Mammary epithelial cell (primary cell): ENCODE measurements around the gene WASL.

ENCODE experiments used
- EZH2 ChIP-seq: IDR thresholded peaks from 2 replicates; pipeline ENCODE4 v1.6.1; 2012; ENCODE audit warnings: low read length, inconsistent platforms, borderline replicate concordance
- TF ChIP-seq, protein P1 (sequence below), 2 donors: IDR thresholded peaks in 1 of 2; conservative IDR thresholded peaks in 1 of 2; 2 replicates each; pipeline ENCODE4 v1.5.1; 2011 to 2012; ENCODE audit warnings: inconsistent platforms in 2 of 2, low read length in 2 of 2, mild to moderate bottlenecking in 2 of 2, control low read depth in 1 of 2, low read depth in 1 of 2; ENCODE audit not compliant: insufficient read depth in 1 of 2; ENCODE audit errors: extremely low read depth in 1 of 2

DNA sequence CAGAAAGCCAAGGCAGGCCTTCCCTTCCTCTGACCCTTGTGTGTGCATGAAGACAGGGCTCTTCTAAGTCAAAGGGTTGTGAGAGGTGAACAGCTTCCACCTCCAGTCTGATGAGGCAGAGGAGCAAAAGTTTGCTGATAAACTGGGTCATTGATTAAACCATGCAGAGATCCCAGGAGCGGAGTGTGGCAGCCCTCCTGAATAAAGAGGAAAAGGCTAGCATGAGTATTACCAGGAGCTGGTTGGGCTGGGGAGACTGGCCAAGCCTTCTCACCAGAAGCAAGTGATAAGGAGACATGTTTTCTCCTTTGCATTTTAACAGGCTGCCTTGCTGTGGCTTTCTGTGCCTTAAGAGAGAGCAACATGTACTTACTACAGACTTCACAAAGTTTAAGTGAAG, 82.9 kb downstream of the WASL start:
- TF ChIP-seq, protein P1, sequence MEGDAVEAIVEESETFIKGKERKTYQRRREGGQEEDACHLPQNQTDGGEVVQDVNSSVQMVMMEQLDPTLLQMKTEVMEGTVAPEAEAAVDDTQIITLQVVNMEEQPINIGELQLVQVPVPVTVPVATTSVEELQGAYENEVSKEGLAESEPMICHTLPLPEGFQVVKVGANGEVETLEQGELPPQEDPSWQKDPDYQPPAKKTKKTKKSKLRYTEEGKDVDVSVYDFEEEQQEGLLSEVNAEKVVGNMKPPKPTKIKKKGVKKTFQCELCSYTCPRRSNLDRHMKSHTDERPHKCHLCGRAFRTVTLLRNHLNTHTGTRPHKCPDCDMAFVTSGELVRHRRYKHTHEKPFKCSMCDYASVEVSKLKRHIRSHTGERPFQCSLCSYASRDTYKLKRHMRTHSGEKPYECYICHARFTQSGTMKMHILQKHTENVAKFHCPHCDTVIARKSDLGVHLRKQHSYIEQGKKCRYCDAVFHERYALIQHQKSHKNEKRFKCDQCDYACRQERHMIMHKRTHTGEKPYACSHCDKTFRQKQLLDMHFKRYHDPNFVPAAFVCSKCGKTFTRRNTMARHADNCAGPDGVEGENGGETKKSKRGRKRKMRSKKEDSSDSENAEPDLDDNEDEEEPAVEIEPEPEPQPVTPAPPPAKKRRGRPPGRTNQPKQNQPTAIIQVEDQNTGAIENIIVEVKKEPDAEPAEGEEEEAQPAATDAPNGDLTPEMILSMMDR (conservative IDR thresholded peaks at IDR 0.05 in 1 of 2, IDR thresholded peaks at IDR 0.05 in 1 of 2; ENCODE audit: extremely low read depth in 1 of 2, insufficient read depth in 1 of 2, low read depth in 1 of 2, low read length in 2 of 2): no peak
- no peak for TF ChIP-seq EZH2
